Measurements from ENCODE around the gene RPTOR.

GRCh38 chr17:80555266-80555665 is 10.6 kb downstream of the RPTOR start:
- TF ChIP-seq CTCF (conservative IDR thresholded peaks at IDR 0.05 in 1 of 2, IDR thresholded peaks at IDR 0.05 in 1 of 2; ENCODE audit: low read depth in 1 of 2, low read length in 2 of 2), result no peak
- no peak for TF ChIP-seq EZH2 (IDR thresholded peaks at IDR 0.05; ENCODE audit: low read length, missing control alignments)
